Omental fat pad (tissue), 4 donors: Measurements from ENCODE around the gene PTPN14. TPM values are rescaled to one million over a fixed set of nuclear protein-coding genes. Genes with fewer than 3 reads are reported as not detected.

Experiments used
- ATAC-seq: fragments of 150-250 bp; one replicate; pipeline ENCODE4 v1.9.1; 2016; ENCODE audit warnings: mild to moderate bottlenecking, moderate library complexity; ENCODE audit not compliant: low FRiP score
- DNase-seq: peaks from one replicate; pipeline ENCODE4 v3.0.0-alpha.2; 2019; ENCODE audit warnings: low spot score
- CTCF ChIP-seq, 3 donors: fragments of 450-650 bp; IDR thresholded peaks; one replicate each; pipeline ENCODE4 v1.5.1; 2016 to 2017; ENCODE audit warnings: antibody characterized with exemption in 3 of 3, mild to moderate bottlenecking in 3 of 3, moderate library complexity in 2 of 3
- total RNA-seq, 4 donors: library from RNA; depleted of rRNA; stranded (reverse); fragments of >200 nt; gene quantifications; one replicate each; pipeline ENCODE4 v1.1.0, GENCODE V29; 2016

PTPN14 gene
- total RNA-seq, 4 donors from 2014 or later: 27.1 to 39.1 (median 35.7) TPM

DNA sequence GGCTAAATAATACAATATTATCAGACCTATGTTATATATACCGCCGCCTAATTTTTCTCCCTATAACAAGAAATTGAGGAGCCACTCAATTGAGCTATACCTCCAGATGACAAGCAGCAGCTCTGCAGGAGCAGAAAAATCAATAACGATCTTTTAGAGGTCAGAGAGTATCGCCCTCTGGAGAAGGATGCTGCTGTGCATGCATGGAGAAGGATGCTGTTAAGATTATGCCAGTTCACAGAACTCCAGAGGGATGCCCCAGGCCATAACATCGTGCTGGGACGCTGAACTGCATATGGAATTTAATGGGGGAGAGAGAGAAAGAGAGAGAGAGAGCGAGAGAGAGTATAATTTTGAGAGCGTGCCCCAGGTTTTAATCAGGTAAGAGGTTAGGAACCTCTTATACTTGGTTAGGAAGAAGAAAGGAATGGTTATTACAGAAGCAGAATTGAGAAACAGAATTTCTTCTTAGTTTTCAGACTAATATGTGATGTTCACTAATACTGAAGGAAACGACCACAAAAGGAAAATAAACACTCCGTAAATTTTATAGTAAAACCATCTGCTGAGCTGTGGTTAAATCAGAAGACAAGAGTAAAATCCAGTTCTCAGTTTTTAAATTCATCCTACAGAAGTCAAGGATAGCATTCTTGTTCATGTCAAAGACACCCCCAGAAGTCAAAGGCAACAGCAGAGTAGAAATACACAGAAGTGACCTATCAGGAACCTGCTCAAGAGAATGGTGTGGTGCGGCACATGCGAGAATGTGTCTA is 159.3 kb downstream of the PTPN14 start:
- no peak for DNase-seq
- TF ChIP-seq CTCF (IDR thresholded peaks at IDR 0.05): no peak
- no peak for ATAC-seq

DNA sequence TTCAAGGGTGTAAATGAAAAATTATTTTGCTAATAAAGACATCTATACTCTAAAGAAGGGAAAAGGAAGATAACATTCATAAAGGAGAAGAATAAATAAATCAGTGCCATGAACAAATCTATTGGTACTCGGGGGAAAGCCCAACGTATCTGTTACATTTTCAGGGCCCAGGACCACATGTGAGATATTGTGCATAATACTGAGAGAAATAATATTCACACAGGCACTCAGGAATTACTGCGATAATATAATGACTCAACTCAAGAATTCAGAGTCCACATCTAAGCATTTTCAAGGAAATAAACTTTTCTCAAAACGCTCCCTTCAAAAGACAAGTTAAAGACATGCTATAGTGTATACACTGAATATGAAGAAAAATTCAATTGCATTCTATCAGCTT is 161.7 kb downstream of the PTPN14 start:
- ATAC-seq: no peak
- no peak for TF ChIP-seq CTCF (IDR thresholded peaks at IDR 0.05)

DNA sequence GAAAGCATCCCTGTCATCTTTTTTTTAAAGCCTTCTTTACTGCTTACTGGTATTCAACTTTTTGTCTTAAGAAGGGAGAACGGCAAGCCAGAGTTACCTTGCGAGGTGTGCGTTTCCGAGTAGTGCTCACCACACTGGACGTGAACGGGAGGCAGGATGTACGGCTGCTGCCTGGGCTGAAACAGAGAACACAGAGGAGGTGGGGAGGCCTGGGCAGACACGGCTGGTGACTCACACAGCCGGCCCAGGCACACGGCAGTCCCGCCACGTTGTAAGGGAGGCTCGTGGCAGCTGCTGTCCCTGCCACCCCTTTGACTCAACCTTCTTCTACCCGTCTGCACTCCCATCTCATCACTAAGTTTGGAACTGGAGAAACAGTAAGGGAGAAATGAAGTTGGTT is 164.7 kb downstream of the PTPN14 start:
- ATAC-seq: no peak
- TF ChIP-seq CTCF (IDR thresholded peaks at IDR 0.05): no peak
- DNase-seq: no peak

More for the DNA sequence above, 161.7 kb downstream of the PTPN14 start:
- DNase-seq: no peak

- no peak for TF ChIP-seq CTCF (IDR thresholded peaks at IDR 0.05)
- ATAC-seq: no peak
Observed at GRCh38 chr1:214386333-214386732, 165.1 kb downstream of the PTPN14 start.

GRCh38 chr1:214385428-214385827 is 166.0 kb downstream of the PTPN14 start:
- DNase-seq (no peak), ATAC-seq (no peak)

More at GRCh38 chr1:214386333-214386732, 165.1 kb downstream of the PTPN14 start:
- DNase-seq: no peak

DNA sequence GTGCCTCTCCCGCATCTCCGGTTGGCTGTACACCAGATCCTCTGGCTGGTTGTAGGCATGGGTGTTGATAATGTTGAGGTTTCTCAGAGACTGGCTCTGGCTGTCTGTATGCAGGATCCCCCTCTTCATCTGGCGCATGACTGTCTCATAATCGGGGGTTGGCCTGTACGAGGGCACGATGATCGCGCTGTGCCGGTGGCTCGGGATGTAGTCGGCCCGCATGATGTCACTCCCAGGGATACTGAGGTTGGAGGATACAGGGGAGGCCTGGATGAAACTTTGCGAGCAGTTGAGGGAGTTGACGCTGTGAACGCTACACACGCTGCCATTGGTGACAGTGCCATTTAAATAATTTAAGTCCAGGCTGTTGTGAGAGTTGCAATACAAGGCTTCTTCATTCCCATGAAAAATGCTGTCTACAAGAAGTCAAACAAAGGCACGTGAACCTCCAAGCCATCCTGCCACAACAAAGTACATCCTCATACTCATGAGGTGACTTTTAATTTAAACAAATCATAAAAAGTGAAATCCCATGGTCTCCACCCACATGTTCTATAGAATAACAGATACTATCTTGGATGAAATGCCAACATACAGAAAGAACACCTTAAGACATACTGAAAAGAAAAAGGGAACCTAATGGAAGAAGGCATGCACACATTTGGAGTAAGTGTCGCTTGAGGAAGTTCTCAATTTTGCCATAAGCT is 166.9 kb downstream of the PTPN14 start:
- no peak for DNase-seq
- no peak for ATAC-seq
- no peak for TF ChIP-seq CTCF (IDR thresholded peaks at IDR 0.05)

More at GRCh38 chr1:214385428-214385827, 166.0 kb downstream of the PTPN14 start:
- TF ChIP-seq CTCF (IDR thresholded peaks at IDR 0.05): no peak
